Loucy (cell line): ENCODE measurements around the gene TMEM86A.

Experiments used
- H2AFZ ChIP-seq: fragments of 200-600 bp; sonication (generic); 2 replicates; pipeline ENCODE4 v1.6.0; 2016; ENCODE audit warnings: antibody characterized with exemption, mild to moderate bottlenecking, low read length, moderate library complexity
- H3F3A ChIP-seq: fragments of 200-600 bp; 2 replicates; pipeline ENCODE4 v1.6.0; 2016; ENCODE audit warnings: antibody characterized with exemption, low read depth, mild to moderate bottlenecking
- H3K27me3 ChIP-seq: fragments of 200-600 bp; sonication (generic); 2 replicates; pipeline ENCODE4 v1.6.1; 2014; ENCODE audit warnings: low read length, mild to moderate bottlenecking; ENCODE audit not compliant: insufficient read depth, poor library complexity, severe bottlenecking
- H3K36me3 ChIP-seq: fragments of 200-600 bp; sonication (generic); 2 replicates; pipeline ENCODE4 v1.6.1; 2016; ENCODE audit warnings: low read length; ENCODE audit not compliant: insufficient read depth
- H3K4me1 ChIP-seq: fragments of 200-600 bp; sonication (generic); 2 replicates; pipeline ENCODE4 v1.5.1; 2014; ENCODE audit warnings: low read length, mild to moderate bottlenecking; ENCODE audit not compliant: insufficient read depth, poor library complexity, severe bottlenecking
- H3K4me2 ChIP-seq: fragments of 200-600 bp; sonication (generic); 2 replicates; pipeline ENCODE4 v1.6.0; 2014; ENCODE audit warnings: antibody characterized with exemption, low read length, low read depth, mild to moderate bottlenecking; ENCODE audit not compliant: poor library complexity, severe bottlenecking
- H3K4me3 ChIP-seq: fragments of 200-600 bp; sonication (generic); 2 replicates; pipeline ENCODE4 v1.5.1; 2014; ENCODE audit warnings: low read length, mild to moderate bottlenecking, mixed read lengths; ENCODE audit not compliant: poor library complexity, severe bottlenecking
- H3K79me2 ChIP-seq: fragments of 200-600 bp; sonication (generic); 2 replicates; pipeline ENCODE4 v1.6.1; 2014; ENCODE audit warnings: low read length; ENCODE audit not compliant: insufficient read depth
- H3K9ac ChIP-seq: fragments of 200-600 bp; sonication (generic); 2 replicates; pipeline ENCODE4 v1.6.0; 2014; ENCODE audit warnings: mild to moderate bottlenecking, low read depth, low read length, moderate library complexity; ENCODE audit not compliant: poor library complexity, severe bottlenecking
- H3K9me2 ChIP-seq: fragments of 200-600 bp; sonication (generic); replicated peaks from 2 replicates; pipeline ENCODE4 v1.6.1; 2016; ENCODE audit warnings: low read depth, low read length, mixed read lengths
- H3K9me3 ChIP-seq: fragments of 200-600 bp; sonication (generic); 2 replicates; pipeline ENCODE4 v1.6.1; 2014; ENCODE audit warnings: mild to moderate bottlenecking, antibody characterized with exemption, low read length, low read depth; ENCODE audit not compliant: insufficient read depth
- H4K20me1 ChIP-seq: fragments of 200-600 bp; sonication (generic); 2 replicates; pipeline ENCODE4 v1.6.0; 2014; ENCODE audit warnings: antibody characterized with exemption, low read length, mild to moderate bottlenecking; ENCODE audit not compliant: insufficient read depth, poor library complexity, severe bottlenecking
- CTCF ChIP-seq: fragments of 200-600 bp; sonication (generic); conservative IDR thresholded peaks from 2 replicates; pipeline ENCODE4 v1.5.1; 2014; ENCODE audit warnings: mild to moderate bottlenecking, antibody characterized with exemption, low read length
- EZH2phosphoT487 ChIP-seq: fragments of 200-600 bp; IDR thresholded peaks from 2 replicates; pipeline ENCODE4 v1.6.1; 2018; ENCODE audit warnings: antibody characterized with exemption, mild to moderate bottlenecking, moderate library complexity, borderline replicate concordance

The TMEM86A gene

GRCh38 chr11:18749681-18750319 is 51.2 kb downstream of the TMEM86A start:
- Histone ChIP-seq H3K9ac (no peak overlapping the region), H2AFZ (no peak overlapping the region), H3K4me2 (no peak overlapping the region), H3K4me3 (no peak overlapping the region), H3K4me1 (no peaks in the 10 kb centered on the region), H3K36me3 (no peaks in the 10 kb centered on the region), H4K20me1 (no peaks in the 10 kb centered on the region), H3K9me3 (no peaks in the 10 kb centered on the region), H3K79me2 (no peaks in the 10 kb centered on the region), H3K9me2 (no peaks in the 10 kb centered on the region), H3K27me3 (no peaks in the 10 kb centered on the region), H3F3A (no peaks in the 10 kb centered on the region)
- TF ChIP-seq EZH2phosphoT487, result no peak
- no peak for TF ChIP-seq CTCF

GRCh38 chr11:18750944-18751343 is 52.4 kb downstream of the TMEM86A start:
- H3K9me3 ChIP-seq, result no peaks in the 10 kb centered on the region
- H3K9ac ChIP-seq, result no peak overlapping the region
- no peak overlapping the region for H3K4me2 ChIP-seq

GRCh38 chr11:18752502-18752901 is 53.9 kb downstream of the TMEM86A start:
- H3K9ac ChIP-seq, result no peak overlapping the region
- H3K27me3 ChIP-seq, result no peaks in the 10 kb centered on the region
- H4K20me1 ChIP-seq, result no peaks in the 10 kb centered on the region
- no peaks in the 10 kb centered on the region for H3K79me2 ChIP-seq
- H3K36me3 ChIP-seq, result no peaks in the 10 kb centered on the region
- no peak overlapping the region for H2AFZ ChIP-seq
- H3F3A ChIP-seq, result no peaks in the 10 kb centered on the region
- no peak overlapping the region for H3K4me3 ChIP-seq
- no peaks in the 10 kb centered on the region for H3K9me3 ChIP-seq
- H3K4me1 ChIP-seq, result no peaks in the 10 kb centered on the region
- TF ChIP-seq EZH2phosphoT487, result no peak
- TF ChIP-seq CTCF, result no peak
- H3K9me2 ChIP-seq, result no peaks in the 10 kb centered on the region
- H3K4me2 ChIP-seq, result no peak overlapping the region

More at GRCh38 chr11:18750944-18751343, 52.4 kb downstream of the TMEM86A start:
- Histone ChIP-seq H3K79me2 (no peaks in the 10 kb centered on the region), H3K27me3 (no peaks in the 10 kb centered on the region), H3K36me3 (no peaks in the 10 kb centered on the region), H3K4me1 (no peaks in the 10 kb centered on the region), H4K20me1 (no peaks in the 10 kb centered on the region), H3K9me2 (no peaks in the 10 kb centered on the region), H2AFZ (no peak overlapping the region), H3F3A (no peaks in the 10 kb centered on the region), H3K4me3 (no peak overlapping the region)
- TF ChIP-seq CTCF, result no peak
- no peak for TF ChIP-seq EZH2phosphoT487
